HG02840 (cell line): ENCODE results near the gene SGF29.
"Not testable (repeated sequence)": the region's sequence is repeated elsewhere in the genome, so short reads cannot be mapped to it uniquely, and the experiment has no call there.

Experiments used
- ATAC-seq: cut with Tn5 transposase; IDR thresholded peaks from one replicate; pipeline ENCODE4 v1.9.1; 2021; ENCODE audit warnings: mild to moderate bottlenecking, moderate library complexity, moderate number of reproducible peaks; ENCODE audit not compliant: unreplicated experiment, low FRiP score

Gene SGF29

GRCh38 chr16:28608867-28609596 is 55.3 kb downstream of the SGF29 start:
- not testable (repeated sequence) for ATAC-seq

GRCh38 chr16:28609631-28610594 is 56.2 kb downstream of the SGF29 start, which contains the start of gene SULT1A1:
Gene SULT1A1, minus strand, starts transcription at chr16:28610044. Its CDS starts 1,189 bp downstream, at chr16:28608855.
- ATAC-seq: no peak

- no peak for ATAC-seq
Measured at GRCh38 chr16:28610595-28611191, 57.0 kb downstream of the SGF29 start.

- not testable (repeated sequence) for ATAC-seq
Measured at GRCh38 chr16:28612359-28613280, 58.9 kb downstream of the SGF29 start.

GRCh38 chr16:28613912-28614311 is 60.2 kb downstream of the SGF29 start:
- not testable (repeated sequence) for ATAC-seq

- not testable (repeated sequence) for ATAC-seq
Measured at GRCh38 chr16:28614561-28614960, 60.8 kb downstream of the SGF29 start.

GRCh38 chr16:28615486-28616223 is 61.9 kb downstream of the SGF29 start:
- ATAC-seq: not testable (repeated sequence)

- not testable (repeated sequence) for ATAC-seq
Measured at GRCh38 chr16:28616224-28616577, 62.5 kb downstream of the SGF29 start.

- no peak for ATAC-seq
Measured at GRCh38 chr16:28616636-28617035, 62.9 kb downstream of the SGF29 start.

- no peak for ATAC-seq
Measured at GRCh38 chr16:28617874-28618273, 64.2 kb downstream of the SGF29 start.

GRCh38 chr16:28620316-28620715 is 66.6 kb downstream of the SGF29 start:
- ATAC-seq: not testable (repeated sequence)

- no peak for ATAC-seq
Measured at GRCh38 chr16:28621481-28622155, 67.9 kb downstream of the SGF29 start.

- ATAC-seq: not testable (repeated sequence)
Measured at GRCh38 chr16:28622532-28623171, 68.9 kb downstream of the SGF29 start.

- ATAC-seq: no peak
Measured at GRCh38 chr16:28623172-28623711, 69.5 kb downstream of the SGF29 start.

- not testable (repeated sequence) for ATAC-seq
Measured at GRCh38 chr16:28630905-28631304, 77.2 kb downstream of the SGF29 start.

GRCh38 chr16:28636093-28636823 is 82.5 kb downstream of the SGF29 start:
- ATAC-seq: not testable (repeated sequence)

GRCh38 chr16:28637765-28638164 is 84.0 kb downstream of the SGF29 start, which contains the start of gene NPIPB8:
Gene NPIPB8, plus strand, starts transcription at chr16:28638065. Its CDS starts 296 bp downstream, at chr16:28638361.
- not testable (repeated sequence) for ATAC-seq
